HG03095 (cell line): ENCODE measurements around the gene GOLGA8A.
"Not testable (repeated sequence)": the region's sequence is repeated elsewhere in the genome, so short reads cannot be mapped to it uniquely, and the experiment has no call there.

Source experiments
- ATAC-seq: cut with Tn5 transposase; IDR thresholded peaks from one replicate; pipeline ENCODE4 v1.9.1; 2021; ENCODE audit warnings: moderate library complexity; ENCODE audit not compliant: unreplicated experiment

Gene GOLGA8A

GRCh38 chr15:34409511-34409910 lies 28.1 kb downstream of the GOLGA8A start:
- ATAC-seq, result not testable (repeated sequence)

GRCh38 chr15:34408973-34409372 lies 28.6 kb downstream of the GOLGA8A start:
- ATAC-seq, result not testable (repeated sequence)

- not testable (repeated sequence) for ATAC-seq
Observed at GRCh38 chr15:34403899-34404298, 33.7 kb downstream of the GOLGA8A start.

GRCh38 chr15:34403160-34403598 lies 34.4 kb downstream of the GOLGA8A start:
- not testable (repeated sequence) for ATAC-seq

GRCh38 chr15:34397637-34398259 lies 39.9 kb downstream of the GOLGA8A start:
- ATAC-seq, result not testable (repeated sequence)

- ATAC-seq, result not testable (repeated sequence)
Observed at GRCh38 chr15:34392981-34393380, 44.6 kb downstream of the GOLGA8A start.

GRCh38 chr15:34389594-34390086 lies 48.0 kb downstream of the GOLGA8A start:
- ATAC-seq, result not testable (repeated sequence)
